Natural killer cell (primary cell): Measurements from ENCODE around the gene TCN1. TPM values are rescaled to one million over a fixed set of nuclear protein-coding genes. Genes with fewer than 3 reads are reported as not detected.
A peak's percentile ranks its signal among the peaks of the same experiment; 100 is the strongest.

Experiments used
- ATAC-seq, 3 donors: fragments of 150-1000 bp in 2 of 3; fragments of 200-7000 bp in 1 of 3; cut with Tn5 transposase; 1 replicate in 1 of 3; 2 replicates in 2 of 3; pipeline ENCODE4 v1.10.0; 2021; ENCODE audit warnings: mild to moderate bottlenecking in 2 of 3, moderate library complexity in 2 of 3
- DNase-seq, 2 donors: peaks; one replicate each; pipeline versions ENCODE4 v3.0.0 to v3.0.0-alpha.2; 2013 to 2021; ENCODE audit warnings: mixed read lengths in 1 of 2
- H3K27ac ChIP-seq: one replicate; pipeline ENCODE4 v1.5.1; 2013; ENCODE audit warnings: mild to moderate bottlenecking, low read length
- H3K27me3 ChIP-seq: one replicate; pipeline ENCODE4 v1.6.1; 2013; ENCODE audit warnings: low read length; ENCODE audit not compliant: control insufficient read depth, insufficient read depth
- H3K36me3 ChIP-seq: one replicate; pipeline ENCODE4 v1.6.1; 2013; ENCODE audit warnings: low read length; ENCODE audit not compliant: control insufficient read depth, insufficient read depth
- H3K4me1 ChIP-seq: one replicate; pipeline ENCODE4 v1.6.1; 2013; ENCODE audit warnings: low read length; ENCODE audit not compliant: control insufficient read depth, insufficient read depth
- H3K4me3 ChIP-seq: one replicate; pipeline ENCODE4 v1.5.1; 2013; ENCODE audit warnings: low read length
- H3K9me3 ChIP-seq: one replicate; pipeline ENCODE4 v1.6.1; 2013; ENCODE audit warnings: low read length; ENCODE audit not compliant: control insufficient read depth, insufficient read depth
- H3K27ac Mint-ChIP-seq, 2 donors: one replicate each; pipeline ENCODE4 v1.8.0; 2022; ENCODE audit warnings: mild to moderate bottlenecking in 2 of 2, mixed read lengths in 2 of 2, moderate library complexity in 1 of 2
- H3K27me3 Mint-ChIP-seq, 2 donors: one replicate each; pipeline ENCODE4 v1.8.0; 2022; ENCODE audit warnings: low read depth in 2 of 2, mixed read lengths in 2 of 2
- H3K36me3 Mint-ChIP-seq: one replicate; pipeline ENCODE4 v1.8.0; 2022; ENCODE audit warnings: mixed read lengths
- H3K4me1 Mint-ChIP-seq, 2 donors: one replicate each; pipeline ENCODE4 v1.8.0; 2022; ENCODE audit warnings: mixed read lengths in 2 of 2
- H3K4me3 Mint-ChIP-seq: one replicate; pipeline ENCODE4 v1.8.0; 2022; ENCODE audit warnings: mild to moderate bottlenecking, moderate library complexity, mixed read lengths
- H3K9me3 Mint-ChIP-seq, 2 donors: one replicate each; pipeline ENCODE4 v1.8.0; 2022; ENCODE audit warnings: mixed read lengths in 2 of 2
- CTCF ChIP-seq: fragments of 200-600 bp; IDR thresholded peaks from one replicate; pipeline ENCODE4 v1.8.0; 2022; ENCODE audit warnings: antibody characterized with exemption
- WGBS: methylation state at CpG from one replicate; pipeline ENCODE4 v1.1.7; 2013; ENCODE audit warnings: missing lambda C conversion rate; ENCODE audit not compliant: insufficient coverage; 5-methylcytosine and 5-hydroxymethylcytosine counted together
- intact Hi-C: fragments of 100-400 bp; cut with micrococcal nuclease; formaldehyde crosslinking; loops from one replicate; pipeline ENCODE4 v1.14.2; 2022
- total RNA-seq, 4 donors: library from RNA; stranded (reverse); fragments of 120-200 nt in 1 of 4; gene quantifications; one replicate each; pipeline versions ENCODE4 v1.2.3 to v1.2.4, GENCODE V29; 2013 to 2022

The TCN1 gene
- total RNA-seq, 3 donors from 2014 or later (not counting 1 experiment from before 2014, with no cell fraction given), result 0.50 to 30.8 TPM; not detected in 1

GRCh38 chr11:59862252-59862651, 4.0 kb downstream of the TCN1 start:
- H3K27ac ChIP-seq, result no peak overlapping the region
- no peaks in the 10 kb centered on the region for H3K36me3 ChIP-seq
- Mint-ChIP-seq H3K4me1 (peaks cover 13 to 23% of the 10 kb centered on the region in 2 donors), H3K27me3 (peaks cover 2 to 25% of the 10 kb centered on the region in 2 donors), H3K27ac (no peak overlapping the region), H3K4me3 (no peak overlapping the region), H3K9me3 (peaks cover 0 to 2% of the 10 kb centered on the region in 2 donors), H3K36me3 (no peaks in the 10 kb centered on the region)
- 69% methylated on average over 3 of the region's 3 CpGs for WGBS
- no peaks in the 10 kb centered on the region for H3K27me3 ChIP-seq
- no peak overlapping the region for H3K4me3 ChIP-seq
- TF ChIP-seq CTCF, result no peak
- no peaks in the 10 kb centered on the region for H3K4me1 ChIP-seq
- no peak for DNase-seq
- intact Hi-C loops, result no loop called here
- H3K9me3 ChIP-seq, result no peaks in the 10 kb centered on the region
- ATAC-seq, result no peak

GRCh38 chr11:59859673-59860072, 6.6 kb downstream of the TCN1 start:
- H3K9me3 Mint-ChIP-seq, result peaks cover 0 to 2% of the 10 kb centered on the region in 2 donors
- DNase-seq, result no peak
- peak overlapping the region in 1 of 2 donors; percentile 26 for H3K27ac Mint-ChIP-seq
- H3K9me3 ChIP-seq, result no peaks in the 10 kb centered on the region
- no peak for TF ChIP-seq CTCF
- H3K27me3 ChIP-seq, result no peaks in the 10 kb centered on the region
- H3K4me1 Mint-ChIP-seq, result peaks cover 14 to 32% of the 10 kb centered on the region in 2 donors
- H3K36me3 ChIP-seq, result no peaks in the 10 kb centered on the region
- no peaks in the 10 kb centered on the region for H3K4me1 ChIP-seq
- H3K4me3 Mint-ChIP-seq, result no peak overlapping the region
- peaks cover 0 to 8% of the 10 kb centered on the region in 2 donors for H3K27me3 Mint-ChIP-seq
- intact Hi-C loops, result no loop called here
- H3K4me3 ChIP-seq, result no peak overlapping the region
- no peak for ATAC-seq
- no peak overlapping the region for H3K27ac ChIP-seq
- no peaks in the 10 kb centered on the region for H3K36me3 Mint-ChIP-seq

GRCh38 chr11:59857439-59858434, 8.6 kb downstream of the TCN1 start:
- Histone ChIP-seq H3K9me3 (no peaks in the 10 kb centered on the region), H3K27ac (no peak overlapping the region), H3K36me3 (no peaks in the 10 kb centered on the region), H3K4me1 (no peaks in the 10 kb centered on the region), H3K27me3 (no peaks in the 10 kb centered on the region), H3K4me3 (no peak overlapping the region)
- TF ChIP-seq CTCF, result no peak
- peak overlapping the region; percentile 17 to 65 for H3K27ac Mint-ChIP-seq
- DNase-seq, result peak in 1 of 2 donors; percentile 29
- peaks cover 0 to 2% of the 10 kb centered on the region in 2 donors for H3K9me3 Mint-ChIP-seq
- WGBS, result 62% methylated on average over 7 of the region's 10 CpGs
- peaks cover 14 to 32% of the 10 kb centered on the region in 2 donors for H3K4me1 Mint-ChIP-seq
- intact Hi-C loops, result no loop called here
- peak overlapping the region; percentile 55 for H3K4me3 Mint-ChIP-seq
- ATAC-seq, result peak; percentile 64 to 91 (median 69)
- H3K36me3 Mint-ChIP-seq, result no peaks in the 10 kb centered on the region
- peaks cover 0 to 8% of the 10 kb centered on the region in 2 donors for H3K27me3 Mint-ChIP-seq
